ENCODE results near the gene AAMP. TPM values are rescaled to one million over a fixed set of nuclear protein-coding genes. Genes with fewer than 3 reads are reported as not detected.
"Not testable (repeated sequence)": the region's sequence is repeated elsewhere in the genome, so short reads cannot be mapped to it uniquely, and the experiment has no call there.

The AAMP gene
- total RNA-seq, 2 experiments from 2014 or later, result 68.7 to 97.0 TPM

DNA sequence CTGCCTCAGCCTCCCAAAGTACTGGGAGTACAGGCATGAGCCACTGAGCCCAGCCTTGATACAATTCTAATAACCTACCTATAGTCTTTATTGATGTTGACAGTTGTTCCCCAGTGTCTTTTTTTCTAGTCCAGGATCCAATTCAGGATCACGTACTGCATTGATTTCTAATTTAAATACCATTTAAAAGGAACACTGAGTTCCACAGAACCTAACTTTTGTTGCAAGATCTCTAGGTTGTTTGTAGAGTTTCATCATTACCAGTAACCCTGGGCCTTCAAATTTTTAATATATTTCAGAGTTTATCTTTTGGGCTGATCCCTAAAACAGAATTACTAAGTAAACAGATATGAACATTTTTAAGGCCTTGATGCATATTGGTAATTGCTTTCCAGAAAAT is 43.4 kb upstream of the AAMP start:
- POLR2A ChIA-PET, result interaction anchor here (0.6 kb wide), 1 partner anchor 21 kb away, joined by 4 read pairs; no protein-coding TSS in a partner anchor
- Histone ChIP-seq H3K4me2 (ENCODE audit: low read length) (no peak overlapping the region), H3K4me1 (ENCODE audit: insufficient read depth, low read length, poor library complexity, severe bottlenecking) (peaks cover 13% of the 10 kb centered on the region), H3K9me2 (ENCODE audit: insufficient read depth, low read length) (no peaks in the 10 kb centered on the region), H3K9me3 (ENCODE audit: low read length) (no peaks in the 10 kb centered on the region), H4K20me1 (ENCODE audit: insufficient read depth, low read length) (no peaks in the 10 kb centered on the region), H3K27ac (ENCODE audit: low read depth, low read length, poor library complexity, severe bottlenecking) (no peak overlapping the region), H3K4me3 (ENCODE audit: low read depth, low read length, poor library complexity, severe bottlenecking) (no peak overlapping the region), H2AFZ (ENCODE audit: low read length) (no peak overlapping the region), H3K79me2 (ENCODE audit: insufficient read depth, low read depth, low read length) (no peaks in the 10 kb centered on the region), H3K36me3 (ENCODE audit: insufficient read depth, low read length) (no peaks in the 10 kb centered on the region)
- BruUV-seq (replicated peaks), result no TSS peak
- intact Hi-C loops (cut with micrococcal nuclease; ENCODE audit: unreplicated experiment), result no loop called here
- no peak for TF ChIP-seq EZH2phosphoT487 (IDR thresholded peaks at IDR 0.05; ENCODE audit: borderline replicate concordance, low read depth, low read length)
- TF ChIP-seq, protein P1, sequence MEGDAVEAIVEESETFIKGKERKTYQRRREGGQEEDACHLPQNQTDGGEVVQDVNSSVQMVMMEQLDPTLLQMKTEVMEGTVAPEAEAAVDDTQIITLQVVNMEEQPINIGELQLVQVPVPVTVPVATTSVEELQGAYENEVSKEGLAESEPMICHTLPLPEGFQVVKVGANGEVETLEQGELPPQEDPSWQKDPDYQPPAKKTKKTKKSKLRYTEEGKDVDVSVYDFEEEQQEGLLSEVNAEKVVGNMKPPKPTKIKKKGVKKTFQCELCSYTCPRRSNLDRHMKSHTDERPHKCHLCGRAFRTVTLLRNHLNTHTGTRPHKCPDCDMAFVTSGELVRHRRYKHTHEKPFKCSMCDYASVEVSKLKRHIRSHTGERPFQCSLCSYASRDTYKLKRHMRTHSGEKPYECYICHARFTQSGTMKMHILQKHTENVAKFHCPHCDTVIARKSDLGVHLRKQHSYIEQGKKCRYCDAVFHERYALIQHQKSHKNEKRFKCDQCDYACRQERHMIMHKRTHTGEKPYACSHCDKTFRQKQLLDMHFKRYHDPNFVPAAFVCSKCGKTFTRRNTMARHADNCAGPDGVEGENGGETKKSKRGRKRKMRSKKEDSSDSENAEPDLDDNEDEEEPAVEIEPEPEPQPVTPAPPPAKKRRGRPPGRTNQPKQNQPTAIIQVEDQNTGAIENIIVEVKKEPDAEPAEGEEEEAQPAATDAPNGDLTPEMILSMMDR (conservative IDR thresholded peaks at IDR 0.05; ENCODE audit: low read length), result no peak
- DNase-seq (ENCODE audit: low spot score), result no peak
- CTCF ChIA-PET (ENCODE audit: unreplicated experiment), result no interaction called here

DNA sequence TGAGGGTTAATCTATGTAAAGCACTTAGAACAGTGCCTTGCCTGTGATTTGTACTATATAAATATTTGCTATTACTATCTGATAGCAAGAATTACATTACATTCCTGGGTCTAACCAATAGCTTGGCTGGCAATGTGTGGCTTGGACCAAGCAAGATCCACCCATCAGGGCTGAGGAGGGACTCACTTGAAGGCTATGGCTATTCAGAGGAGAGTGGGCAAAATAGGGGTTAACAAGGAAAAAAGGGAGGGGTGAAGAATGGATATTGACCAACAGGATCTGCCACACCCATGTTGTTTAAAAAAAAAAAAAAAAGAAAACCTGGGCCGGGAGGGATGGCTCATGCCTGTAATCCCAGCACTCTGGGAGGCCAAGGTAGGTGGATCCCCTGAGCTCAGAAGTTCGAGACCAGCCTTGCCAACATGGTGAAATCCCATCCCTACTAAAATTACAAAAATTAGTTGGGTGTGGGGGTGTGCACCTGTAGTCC is 42.4 kb upstream of the AAMP start:
- no peak overlapping the region for H3K4me3 ChIP-seq (ENCODE audit: low read depth, low read length, poor library complexity, severe bottlenecking)
- peaks cover 16% of the 10 kb centered on the region for H3K4me1 ChIP-seq (ENCODE audit: insufficient read depth, low read length, poor library complexity, severe bottlenecking)
- BruUV-seq (replicated peaks), result no TSS peak
- H3K4me2 ChIP-seq (ENCODE audit: low read length), result no peak overlapping the region
- no peaks in the 10 kb centered on the region for H3K9me3 ChIP-seq (ENCODE audit: low read length)
- intact Hi-C loops (cut with micrococcal nuclease; ENCODE audit: unreplicated experiment), result no loop called here
- DNase-seq (ENCODE audit: low spot score), result no peak
- no peak overlapping the region for H3K27ac ChIP-seq (ENCODE audit: low read depth, low read length, poor library complexity, severe bottlenecking)
- POLR2A ChIA-PET, result interaction anchor here (1.0 to 1.1 kb wide), 2 partner anchors 10 to 11 kb away, joined by 3 to 4 read pairs; no protein-coding TSS in a partner anchor
- CTCF ChIA-PET (ENCODE audit: unreplicated experiment), result no interaction called here
- H3K36me3 ChIP-seq (ENCODE audit: insufficient read depth, low read length), result no peaks in the 10 kb centered on the region
- no peak overlapping the region for H2AFZ ChIP-seq (ENCODE audit: low read length)
- no peaks in the 10 kb centered on the region for H3K79me2 ChIP-seq (ENCODE audit: insufficient read depth, low read depth, low read length)
- no peaks in the 10 kb centered on the region for H3K9me2 ChIP-seq (ENCODE audit: insufficient read depth, low read length)
- TF ChIP-seq EZH2phosphoT487 (IDR thresholded peaks at IDR 0.05; ENCODE audit: borderline replicate concordance, low read depth, low read length), result no peak
- TF ChIP-seq, protein P1 (conservative IDR thresholded peaks at IDR 0.05; ENCODE audit: low read length), result no peak
- no peaks in the 10 kb centered on the region for H4K20me1 ChIP-seq (ENCODE audit: insufficient read depth, low read length)

DNA sequence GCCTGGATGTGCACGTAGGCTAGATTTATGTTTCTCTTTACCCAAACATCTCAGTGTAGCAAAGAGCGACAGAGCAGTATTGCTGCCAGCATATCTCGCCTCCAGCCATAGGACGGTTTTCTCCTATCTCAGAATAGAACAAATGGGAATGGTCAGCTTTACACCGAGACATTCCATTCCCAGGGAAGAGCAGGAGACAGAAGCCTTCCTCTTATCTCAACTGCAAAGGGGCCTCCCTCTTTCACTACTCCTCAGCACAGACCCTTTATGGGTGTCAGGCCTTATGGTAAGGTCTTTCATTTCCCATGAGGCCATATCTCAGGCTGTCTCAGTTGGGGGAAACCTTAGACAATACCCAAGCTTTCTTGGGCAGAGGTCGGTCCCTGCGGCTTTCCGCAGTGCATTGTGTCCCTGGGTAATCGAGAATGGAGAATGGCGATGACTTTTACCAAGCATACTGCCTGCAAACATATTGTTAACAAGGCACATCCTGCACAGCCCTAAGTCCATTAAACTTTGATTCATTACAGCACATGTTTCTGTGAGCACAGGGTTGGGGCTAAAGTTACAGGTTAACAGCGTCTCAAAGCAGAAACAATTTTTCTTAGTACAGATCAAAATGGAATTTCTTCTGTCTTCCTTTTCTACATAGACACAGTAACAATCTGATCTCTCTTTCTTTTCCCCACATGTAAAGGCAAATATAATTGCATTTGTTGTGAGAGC is 41.8 kb upstream of the AAMP start:
- H3K36me3 ChIP-seq (ENCODE audit: insufficient read depth, low read length); H3K9me2 ChIP-seq (ENCODE audit: insufficient read depth, low read length); H3K9me3 ChIP-seq (ENCODE audit: low read length); CTCF ChIA-PET (ENCODE audit: unreplicated experiment); DNase-seq (ENCODE audit: low spot score); H3K4me2 ChIP-seq (ENCODE audit: low read length); H3K27ac ChIP-seq (ENCODE audit: low read depth, low read length, poor library complexity, severe bottlenecking); H3K79me2 ChIP-seq (ENCODE audit: insufficient read depth, low read depth, low read length); H3K4me3 ChIP-seq (ENCODE audit: low read depth, low read length, poor library complexity, severe bottlenecking); intact Hi-C loops (cut with micrococcal nuclease; ENCODE audit: unreplicated experiment); H2AFZ ChIP-seq (ENCODE audit: low read length); H4K20me1 ChIP-seq (ENCODE audit: insufficient read depth, low read length); BruUV-seq (replicated peaks): not testable (repeated sequence)
- POLR2A ChIA-PET, result interaction anchor here (1.0 to 1.1 kb wide), 2 partner anchors 9 to 11 kb away, joined by 3 to 4 read pairs; no protein-coding TSS in a partner anchor
- H3K4me1 ChIP-seq (ENCODE audit: insufficient read depth, low read length, poor library complexity, severe bottlenecking), result peaks cover 14% of the 10 kb centered on the region
